Measurements from ENCODE around the gene RND3. TPM values are rescaled to one million over a fixed set of nuclear protein-coding genes. Genes with fewer than 3 reads are reported as not detected.

RND3 gene
- total and polyA plus RNA-seq, 2 donors (not counting 1 experiment from before 2014, with no cell fraction given), result not detected

GRCh38 chr2:150480971-150481830 is 6.3 kb downstream of the RND3 start:
- ChIA-PET POLR2A (no interaction called here), CTCF (no interaction called here)
- Histone ChIP-seq H4K20me1 (ENCODE audit: control insufficient read depth, insufficient read depth, low read length, poor library complexity, severe bottlenecking) (no peaks in the 10 kb centered on the region), H3K27me3 (replicated peaks in 1 of 4; ENCODE audit: control extremely low read depth in 1 of 4, control insufficient read depth in 3 of 4, insufficient read depth in 4 of 4, low read length in 3 of 4) (peaks cover 0 to 13% (median 0%) of the 10 kb centered on the region in 4 experiments), H3K9ac (ENCODE audit: low read length) (no peak overlapping the region), H3K9me3 (ENCODE audit: control extremely low read depth in 1 of 3, control insufficient read depth in 2 of 3, insufficient read depth in 1 of 3, low read length in 2 of 3) (peaks cover 0 to 12% (median 0%) of the 10 kb centered on the region in 3 donors), H3K4me1 (ENCODE audit: control insufficient read depth in 2 of 2, insufficient read depth in 2 of 2, low read length in 2 of 2) (peaks cover 0 to 3% of the 10 kb centered on the region in 2 donors), H3K79me2 (ENCODE audit: control insufficient read depth, insufficient read depth, low read length) (no peaks in the 10 kb centered on the region), H3K27ac (ENCODE audit: low read length in 2 of 2) (no peak overlapping the region), H3K4me2 (replicated peaks; ENCODE audit: low read depth, low read length, poor library complexity, severe bottlenecking) (no peak overlapping the region), H3K4me3 (ENCODE audit: control extremely low read depth in 1 of 5, extremely low read depth in 1 of 5, insufficient read depth in 1 of 5, low read depth in 2 of 5, low read length in 4 of 5) (no peak overlapping the region), H2AFZ (ENCODE audit: insufficient read depth, low read depth, low read length, poor library complexity, severe bottlenecking) (no peak overlapping the region), H3K36me3 (replicated peaks in 1 of 2; ENCODE audit: control extremely low read depth in 1 of 2, control insufficient read depth in 1 of 2, extremely low read depth in 1 of 2, insufficient read depth in 2 of 2, low read length in 1 of 2) (no peaks in the 10 kb centered on the region)
- Mint-ChIP-seq H3K9me3 (ENCODE audit: insufficient read depth) (no peaks in the 10 kb centered on the region), H3K4me3 (no peak overlapping the region), H3K27me3 (peaks cover 22% of the 10 kb centered on the region), H3K27ac (no peak overlapping the region), H3K4me1 (no peaks in the 10 kb centered on the region)
- ATAC-seq (ENCODE audit: low read depth) (no peak), DNase-seq (no peak)
- TF ChIP-seq CTCF (IDR thresholded peaks at IDR 0.05) (no peak), EZH2 (IDR thresholded peaks at IDR 0.05; ENCODE audit: borderline replicate concordance, insufficient read depth, low read depth, low read length, poor library complexity, severe bottlenecking) (no peak)
- no CpG with 5 or more reads among the region's 6 CpGs for WGBS (ENCODE audit: insufficient coverage)
- intact Hi-C loops (cut with micrococcal nuclease), result no loop called here

- Histone ChIP-seq H3K27me3 (replicated peaks in 1 of 4; ENCODE audit: control extremely low read depth in 1 of 4, control insufficient read depth in 3 of 4, insufficient read depth in 4 of 4, low read length in 3 of 4) (peaks cover 0 to 3% (median 0%) of the 10 kb centered on the region in 4 experiments), H3K27ac (ENCODE audit: low read length in 2 of 2) (no peak overlapping the region), H3K9ac (ENCODE audit: low read length) (no peak overlapping the region), H3K36me3 (replicated peaks in 1 of 2; ENCODE audit: control extremely low read depth in 1 of 2, control insufficient read depth in 1 of 2, extremely low read depth in 1 of 2, insufficient read depth in 2 of 2, low read length in 1 of 2) (no peaks in the 10 kb centered on the region), H2AFZ (ENCODE audit: insufficient read depth, low read depth, low read length, poor library complexity, severe bottlenecking) (no peak overlapping the region), H4K20me1 (ENCODE audit: control insufficient read depth, insufficient read depth, low read length, poor library complexity, severe bottlenecking) (no peaks in the 10 kb centered on the region), H3K4me3 (ENCODE audit: control extremely low read depth in 1 of 5, extremely low read depth in 1 of 5, insufficient read depth in 1 of 5, low read depth in 2 of 5, low read length in 4 of 5) (no peak overlapping the region), H3K4me2 (replicated peaks; ENCODE audit: low read depth, low read length, poor library complexity, severe bottlenecking) (no peak overlapping the region), H3K9me3 (ENCODE audit: control extremely low read depth in 1 of 3, control insufficient read depth in 2 of 3, insufficient read depth in 1 of 3, low read length in 2 of 3) (peaks cover 0 to 3% (median 0%) of the 10 kb centered on the region in 3 donors), H3K79me2 (ENCODE audit: control insufficient read depth, insufficient read depth, low read length) (no peaks in the 10 kb centered on the region), H3K4me1 (ENCODE audit: control insufficient read depth in 2 of 2, insufficient read depth in 2 of 2, low read length in 2 of 2) (peaks cover 0 to 1% of the 10 kb centered on the region in 2 donors)
- H3K9me3 Mint-ChIP-seq (ENCODE audit: insufficient read depth), result no peaks in the 10 kb centered on the region
- intact Hi-C loops (cut with micrococcal nuclease), result no loop called here
- TF ChIP-seq EZH2 (IDR thresholded peaks at IDR 0.05; ENCODE audit: borderline replicate concordance, insufficient read depth, low read depth, low read length, poor library complexity, severe bottlenecking), result no peak
- TF ChIP-seq CTCF (IDR thresholded peaks at IDR 0.05), result no peak
- WGBS (ENCODE audit: insufficient coverage), result 100% methylated on average over 2 of the region's 5 CpGs
- DNase-seq (no peak), ATAC-seq (ENCODE audit: low read depth) (no peak)
- no peak overlapping the region for H3K4me3 Mint-ChIP-seq
- no peaks in the 10 kb centered on the region for H3K4me1 Mint-ChIP-seq
- ChIA-PET CTCF (no interaction called here), POLR2A (no interaction called here)
- H3K27me3 Mint-ChIP-seq, result peaks cover 15% of the 10 kb centered on the region
- H3K27ac Mint-ChIP-seq, result no peak overlapping the region
Observed at GRCh38 chr2:150480241-150480640, 7.2 kb downstream of the RND3 start.
